ENCODE measurements around the gene MYL10.
"Not testable (repeated sequence)": the region's sequence is repeated elsewhere in the genome, so short reads cannot be mapped to it uniquely, and the experiment has no call there.

MYL10 gene

GRCh38 chr7:101650579-101651081 is 21.5 kb upstream of the MYL10 start:
- DNase-seq = no peak

GRCh38 chr7:101647876-101648275 is 18.8 kb upstream of the MYL10 start:
- DNase-seq = not testable (repeated sequence)

GRCh38 chr7:101645951-101646350 is 16.9 kb upstream of the MYL10 start:
- no peak for DNase-seq

- no peak for DNase-seq
Measured at GRCh38 chr7:101644879-101645278, 15.8 kb upstream of the MYL10 start.

GRCh38 chr7:101639127-101639526 is 10.0 kb upstream of the MYL10 start:
- DNase-seq = not testable (repeated sequence)

GRCh38 chr7:101636822-101637623 is 7.9 kb upstream of the MYL10 start:
- no peak for DNase-seq

GRCh38 chr7:101635484-101635883 is 6.4 kb upstream of the MYL10 start:
- no peak for DNase-seq

- DNase-seq = no peak
Measured at GRCh38 chr7:101634196-101634717, 5.2 kb upstream of the MYL10 start.

- no peak for DNase-seq
Measured at GRCh38 chr7:101633511-101633910, 4.4 kb upstream of the MYL10 start.

GRCh38 chr7:101632641-101633040 is 3.5 kb upstream of the MYL10 start:
- no peak for DNase-seq

GRCh38 chr7:101631224-101631714 is 2.2 kb upstream of the MYL10 start:
- no peak for DNase-seq

- DNase-seq = no peak
Measured at GRCh38 chr7:101630591-101630990, 1.5 kb upstream of the MYL10 start.

GRCh38 chr7:101628522-101628921 is 574 bp downstream of the MYL10 start:
- DNase-seq = no peak

GRCh38 chr7:101626758-101627157 is 2.3 kb downstream of the MYL10 start:
- no peak for DNase-seq

- DNase-seq = no peak
Measured at GRCh38 chr7:101626069-101626671, 2.9 kb downstream of the MYL10 start.

GRCh38 chr7:101625031-101625791 is 3.9 kb downstream of the MYL10 start:
- DNase-seq = no peak

- no peak for DNase-seq
Measured at GRCh38 chr7:101624246-101625001, 4.7 kb downstream of the MYL10 start.

- DNase-seq = no peak
Measured at GRCh38 chr7:101622609-101623173, 6.4 kb downstream of the MYL10 start.

GRCh38 chr7:101620991-101621390 is 8.1 kb downstream of the MYL10 start:
- no peak for DNase-seq

GRCh38 chr7:101620395-101620794 is 8.7 kb downstream of the MYL10 start:
- no peak for DNase-seq

- DNase-seq = no peak
Measured at GRCh38 chr7:101618916-101619315, 10.2 kb downstream of the MYL10 start.

- no peak for DNase-seq
Measured at GRCh38 chr7:101618207-101618839, 10.8 kb downstream of the MYL10 start.

All from NCI-H1092 (cell line).